Fibroblast of peridontal ligament (primary cell): ENCODE data around the gene CHCHD3.

ENCODE experiments used
- DNase-seq: peaks from one replicate; pipeline ENCODE4 v3.0.0-alpha.2; 2010; ENCODE audit errors: extremely low read depth

The CHCHD3 gene

DNA sequence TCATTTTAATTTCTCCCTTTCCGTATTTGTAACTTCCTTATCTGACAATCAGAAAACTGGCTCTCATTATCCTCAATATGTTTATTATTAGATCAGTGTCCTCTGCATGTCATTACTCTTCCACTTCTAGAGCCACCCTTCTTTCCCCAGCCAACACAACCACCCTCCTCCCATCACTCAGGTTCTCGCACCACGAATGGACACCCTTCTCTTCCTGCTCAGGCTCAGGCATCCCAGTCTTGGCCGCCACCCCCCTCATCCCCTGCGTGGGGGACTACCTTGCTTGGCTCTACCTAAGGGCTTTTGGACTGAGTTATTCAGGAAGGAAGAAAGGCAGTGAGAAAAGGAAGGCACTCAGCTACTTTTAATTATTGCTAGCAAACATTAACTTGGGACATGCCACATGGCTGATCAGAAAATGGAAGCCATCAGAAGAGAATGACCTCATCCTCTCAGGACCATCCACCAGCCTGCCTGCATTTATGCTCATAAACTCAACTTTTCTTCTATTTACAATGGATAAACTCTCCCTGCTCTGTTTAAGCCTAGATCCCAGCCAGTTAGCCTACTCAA lies 305.8 kb downstream of the CHCHD3 start:
- DNase-seq = no peak

DNA sequence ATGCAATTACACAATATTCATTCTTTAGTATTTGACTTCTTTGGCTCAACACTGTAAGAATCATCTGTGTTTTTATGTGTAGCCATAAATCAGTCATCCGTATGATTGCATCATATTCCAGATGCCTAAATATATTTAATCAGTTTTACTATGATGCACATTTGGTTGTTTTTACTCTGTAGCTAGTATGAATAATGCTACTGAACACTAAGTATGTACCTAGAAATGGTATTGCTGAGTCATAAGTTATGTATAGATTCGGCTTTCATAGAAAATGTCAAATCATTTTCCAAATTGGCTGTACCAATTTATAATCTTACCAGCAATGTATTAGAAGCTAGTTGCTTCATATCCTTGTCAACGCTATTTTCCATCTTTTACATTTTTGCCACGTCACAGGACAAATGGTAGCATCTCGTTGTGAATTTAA lies 308.3 kb downstream of the CHCHD3 start:
- DNase-seq = peak; percentile 93

DNA sequence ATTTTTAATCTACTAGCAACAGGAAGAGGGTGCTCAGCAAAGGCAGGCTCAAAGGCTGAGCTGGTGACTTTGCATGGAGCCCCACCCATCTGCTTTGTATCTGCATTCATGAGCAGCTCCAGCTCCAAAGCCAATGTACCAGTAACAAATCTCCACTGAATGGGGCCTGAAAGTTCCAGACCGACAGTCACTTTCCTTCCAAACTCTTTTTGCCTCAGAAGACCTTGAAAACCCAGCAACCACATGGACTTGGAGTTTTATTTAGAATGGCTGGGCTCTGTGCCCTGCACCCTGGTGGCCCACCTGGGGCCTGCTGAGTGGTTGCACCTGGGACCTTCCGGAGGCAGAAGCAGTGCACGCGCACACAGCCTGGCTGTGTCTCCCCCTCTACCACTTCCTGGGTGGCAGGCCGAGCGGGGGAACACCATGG lies 310.6 kb downstream of the CHCHD3 start:
- DNase-seq = no peak

DNA sequence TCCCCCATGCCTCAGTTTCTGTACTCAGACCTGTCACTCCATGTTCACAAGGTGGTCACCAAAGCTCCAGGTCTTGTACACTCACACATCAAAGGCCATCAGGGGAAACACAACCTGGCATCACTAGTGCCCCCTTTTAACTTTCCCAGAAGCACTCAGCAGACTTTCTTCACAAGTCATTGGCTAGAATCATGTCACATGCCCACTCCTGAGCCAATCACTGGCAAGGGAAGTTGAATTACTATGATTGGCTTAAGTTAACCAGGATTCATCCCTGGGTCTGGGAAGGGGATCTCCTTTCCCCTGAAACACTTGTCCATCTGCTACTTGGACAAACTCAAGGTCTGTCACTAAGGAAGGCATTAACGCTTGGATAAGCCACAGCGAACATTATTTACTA lies 311.8 kb downstream of the CHCHD3 start:
- DNase-seq = no peak

DNA sequence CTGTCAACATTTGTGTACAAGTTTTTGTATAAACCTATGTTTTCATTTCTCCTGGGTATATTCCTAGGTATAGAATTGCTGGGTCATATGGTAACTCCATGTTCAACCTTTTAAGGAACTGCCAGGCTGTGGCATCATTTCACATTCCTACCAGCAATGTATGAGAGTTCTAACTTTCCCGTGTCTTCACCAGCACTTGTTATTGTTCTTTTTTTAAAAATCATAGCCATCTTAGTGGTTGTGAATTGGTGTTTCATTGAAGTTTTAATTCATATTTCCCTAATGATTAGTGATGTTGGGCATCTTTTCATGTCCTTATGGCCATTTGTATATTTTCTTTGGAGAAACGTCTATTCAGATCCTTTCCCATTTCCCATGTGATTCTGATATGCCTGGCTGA lies 312.6 kb downstream of the CHCHD3 start:
- DNase-seq = no peak

DNA sequence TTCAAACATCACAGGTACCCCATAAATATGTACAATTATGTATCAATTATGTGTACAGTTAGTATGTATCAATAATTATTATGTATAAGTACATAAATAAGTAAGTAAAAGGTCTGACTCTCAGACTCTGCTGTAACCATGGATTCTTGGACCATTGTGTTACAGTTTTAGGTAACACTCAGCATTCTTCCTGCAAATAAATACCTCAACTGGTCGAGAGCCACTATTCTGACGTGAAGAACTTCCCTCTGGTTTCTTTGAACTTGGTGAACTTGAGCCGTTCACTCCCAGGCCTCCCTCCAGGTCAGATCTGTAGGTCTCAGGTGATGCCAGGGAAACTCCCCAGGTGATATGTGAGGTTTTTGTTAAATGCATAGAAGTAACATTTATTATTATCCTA lies 313.8 kb downstream of the CHCHD3 start:
- no peak for DNase-seq

DNA sequence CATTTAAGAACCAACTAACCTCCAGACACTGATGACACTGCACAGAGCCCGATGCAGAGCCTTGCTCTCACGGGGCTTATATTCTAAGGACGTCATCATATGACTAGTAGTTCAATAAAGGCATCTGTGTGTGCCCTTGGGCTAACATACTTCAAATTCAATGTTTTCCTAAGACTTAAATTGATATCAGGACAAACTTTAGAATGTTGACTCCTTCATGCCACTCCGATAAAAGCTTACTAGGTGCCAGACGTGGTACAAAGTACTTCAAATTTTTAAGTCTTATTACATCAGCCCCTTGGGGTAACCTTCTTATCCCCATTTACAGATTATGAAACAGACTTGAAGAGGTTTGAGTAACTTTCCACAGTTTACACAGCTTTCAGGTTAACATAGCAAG lies 314.5 kb downstream of the CHCHD3 start:
- no peak for DNase-seq

DNA sequence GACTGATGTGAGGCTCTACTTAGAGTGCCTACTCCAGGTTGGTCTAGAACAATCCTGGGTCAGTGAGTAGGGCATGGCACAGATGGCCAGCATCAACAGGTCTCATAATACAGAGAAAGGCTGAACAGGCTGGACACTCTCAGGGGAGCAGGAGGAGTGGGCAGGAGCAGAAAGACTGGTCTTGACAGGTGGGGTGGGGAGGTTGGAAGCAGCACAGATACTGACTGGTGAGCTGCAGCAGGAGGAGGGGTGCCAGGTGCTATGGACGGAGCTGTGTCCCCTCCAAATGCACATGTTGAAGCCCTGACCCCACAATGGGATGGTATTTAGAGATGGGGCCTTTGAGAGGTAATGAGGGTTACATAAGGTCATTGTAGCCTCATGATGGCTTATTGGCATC lies 315.2 kb downstream of the CHCHD3 start:
- no peak for DNase-seq

DNA sequence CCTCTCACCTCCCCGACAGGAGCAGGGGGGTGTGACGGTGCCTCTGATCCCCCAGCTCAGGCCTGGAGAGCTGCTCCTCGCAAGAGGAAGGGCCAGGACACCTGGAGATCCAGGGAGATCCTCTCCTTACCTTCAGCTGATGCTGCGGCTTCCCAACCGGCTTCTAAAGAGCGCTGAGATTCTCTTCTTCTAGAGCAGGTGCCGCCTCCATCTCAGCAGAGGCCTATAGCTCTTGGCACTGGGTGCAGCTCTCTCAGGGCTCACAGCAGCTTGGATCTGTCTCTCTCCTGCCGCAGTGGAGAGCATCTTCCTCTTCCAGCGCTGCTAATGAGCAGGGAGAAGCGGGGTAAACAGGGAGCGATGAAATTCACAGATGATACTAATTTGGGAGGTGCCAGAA lies 316.0 kb downstream of the CHCHD3 start:
- no peak for DNase-seq

DNA sequence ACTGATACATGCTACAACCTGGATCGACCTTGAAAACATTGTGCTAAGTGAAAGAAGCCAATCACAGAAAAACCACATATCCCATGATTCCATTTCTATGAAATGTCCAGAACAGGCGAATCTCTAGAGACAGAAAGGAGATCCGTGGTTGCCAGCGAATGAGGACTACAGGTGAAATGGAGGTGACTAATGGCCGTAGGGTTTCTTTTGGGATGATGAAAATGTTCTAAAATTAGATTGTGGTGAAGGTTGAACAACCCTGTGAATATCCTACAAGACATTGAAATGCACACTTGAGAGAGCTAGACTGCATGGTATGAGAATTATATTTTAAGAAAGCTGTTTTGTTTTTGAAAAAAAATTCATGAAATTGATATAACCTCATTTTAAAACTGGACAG lies 317.1 kb downstream of the CHCHD3 start:
- no peak for DNase-seq

DNA sequence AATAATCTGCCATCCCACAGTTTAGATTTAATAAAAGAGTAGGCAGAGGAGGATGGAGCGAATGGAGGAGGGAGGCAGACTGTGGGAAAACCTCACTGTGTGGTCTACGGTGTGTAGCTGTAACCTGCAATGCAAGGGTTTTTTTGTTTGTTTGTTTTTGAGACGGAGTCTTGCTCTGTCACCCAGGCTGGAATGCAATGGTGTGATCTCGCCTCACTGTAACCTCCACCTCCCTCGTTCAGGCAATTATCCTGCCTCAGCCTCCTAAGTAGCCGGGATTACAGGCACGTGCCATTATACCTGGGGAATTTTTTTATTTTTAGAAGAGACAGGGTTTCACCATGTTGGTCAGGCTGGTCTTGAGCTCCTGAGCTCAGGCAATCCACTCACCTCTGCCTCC lies 321.0 kb downstream of the CHCHD3 start:
- no peak for DNase-seq

DNA sequence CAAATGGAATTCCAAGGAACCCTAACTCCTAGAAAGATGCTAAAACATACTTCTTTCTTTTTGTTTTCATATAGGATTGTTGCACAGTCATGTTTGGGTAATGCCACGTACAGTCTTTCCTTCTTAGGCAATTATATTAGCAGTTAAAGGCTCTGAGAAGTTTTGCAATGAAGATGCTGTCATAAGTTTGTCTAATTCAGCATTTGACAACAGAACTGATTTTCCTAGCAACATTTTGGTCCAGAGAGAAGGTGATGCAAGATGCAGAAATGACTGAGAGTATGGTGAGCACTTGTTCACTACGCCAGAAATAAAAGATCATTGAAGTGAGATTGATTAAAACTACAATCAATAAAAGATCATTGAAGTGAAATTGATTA lies 321.7 kb downstream of the CHCHD3 start:
- DNase-seq = peak; percentile 41

DNA sequence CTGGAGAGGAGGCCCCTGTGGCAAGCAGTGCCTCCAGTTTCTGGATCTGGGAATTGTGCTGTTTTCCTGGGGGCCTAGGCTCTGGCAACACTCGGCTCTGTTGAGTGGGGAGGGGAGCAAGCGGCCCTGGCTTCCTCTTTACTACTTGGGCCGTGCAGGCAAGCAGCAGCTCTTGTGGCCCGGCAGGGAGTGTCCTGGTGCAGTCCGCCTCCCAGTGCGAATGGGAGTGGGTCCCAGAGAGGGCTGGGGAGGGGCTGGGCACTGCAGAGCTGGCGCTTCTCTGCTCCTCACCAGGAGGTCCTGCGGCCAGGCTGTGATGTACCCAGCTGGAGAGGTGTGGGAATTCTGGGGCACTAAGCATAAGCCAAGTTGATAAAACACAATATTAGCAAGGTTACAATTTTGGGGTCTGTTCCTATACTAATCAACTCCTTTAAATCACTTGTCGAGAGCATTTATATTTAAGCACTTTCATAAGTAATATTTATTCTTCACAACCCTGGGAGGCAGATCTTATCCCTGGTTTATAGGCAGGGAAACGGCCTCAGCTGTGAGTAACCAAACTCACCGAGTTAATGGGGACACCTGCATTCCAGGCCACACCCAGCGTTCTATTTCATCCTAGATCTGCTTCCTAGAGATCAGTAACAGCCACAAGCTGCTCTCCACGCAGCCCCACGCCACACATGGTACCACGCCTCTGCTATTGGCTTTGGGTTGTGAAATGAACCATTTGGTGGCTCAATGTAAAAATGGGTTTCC lies 322.2 kb downstream of the CHCHD3 start:
- no peak for DNase-seq

DNA sequence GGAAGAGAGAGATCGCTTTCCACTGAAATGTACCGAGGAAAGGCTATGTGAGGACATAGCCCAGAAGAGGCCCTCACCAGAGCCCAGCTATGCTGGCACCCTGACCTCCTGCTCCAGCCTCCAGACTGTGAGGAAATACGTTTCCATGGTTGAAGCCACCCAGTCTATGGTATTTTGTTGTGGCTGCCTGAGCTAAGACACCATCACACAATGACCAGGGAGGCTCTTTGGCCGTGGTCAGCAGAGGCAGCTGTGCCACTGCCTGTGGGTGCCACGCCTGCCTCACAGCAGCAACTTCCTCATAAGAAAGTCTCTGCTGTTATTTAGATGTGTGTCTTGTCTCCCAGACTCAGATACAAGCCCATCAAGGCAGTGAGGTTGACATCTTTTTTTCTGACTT lies 322.9 kb downstream of the CHCHD3 start:
- no peak for DNase-seq

DNA sequence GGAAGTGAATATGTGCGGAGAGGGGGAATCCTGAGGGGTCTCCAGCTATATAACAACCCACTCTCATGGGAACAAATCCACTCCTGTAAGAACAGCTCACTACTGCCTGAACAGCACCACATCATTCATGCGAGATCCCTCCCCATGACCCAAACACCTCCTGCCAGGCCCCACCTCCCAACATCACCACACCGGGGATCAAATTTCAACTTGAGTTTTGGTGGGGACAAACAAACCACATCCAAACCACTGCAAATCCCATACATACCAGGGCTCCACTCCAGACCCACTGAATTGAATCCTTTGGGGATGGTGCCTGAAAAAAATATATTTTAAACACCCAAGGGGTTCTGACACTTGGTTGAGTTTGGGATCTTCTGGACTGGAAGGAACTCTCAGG lies 324.1 kb downstream of the CHCHD3 start:
- DNase-seq = peak; percentile 32

DNA sequence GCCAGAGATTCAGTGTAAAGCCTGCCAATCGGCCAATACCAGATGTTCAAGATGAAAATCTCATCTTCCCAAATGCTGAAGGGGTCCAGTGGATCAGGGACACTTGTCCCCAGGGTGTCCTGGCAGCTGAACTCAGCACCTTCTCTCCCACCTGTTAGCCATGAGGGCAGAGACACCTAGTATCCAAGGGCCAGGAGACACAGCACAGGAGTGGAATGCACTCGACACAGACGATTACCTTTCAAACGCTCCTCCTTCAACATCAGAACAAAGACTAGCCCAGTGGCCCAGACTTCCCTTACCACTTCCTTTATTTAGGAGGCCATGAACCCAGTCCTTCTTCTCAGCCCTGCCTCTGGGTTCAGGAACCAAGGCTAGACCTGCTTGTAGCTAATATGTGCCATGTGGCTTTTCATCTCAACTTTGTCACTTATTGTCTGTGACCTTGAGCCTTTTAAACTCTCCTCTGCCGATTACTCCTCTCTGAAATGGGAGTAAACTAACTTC lies 325.4 kb downstream of the CHCHD3 start:
- no peak for DNase-seq

DNA sequence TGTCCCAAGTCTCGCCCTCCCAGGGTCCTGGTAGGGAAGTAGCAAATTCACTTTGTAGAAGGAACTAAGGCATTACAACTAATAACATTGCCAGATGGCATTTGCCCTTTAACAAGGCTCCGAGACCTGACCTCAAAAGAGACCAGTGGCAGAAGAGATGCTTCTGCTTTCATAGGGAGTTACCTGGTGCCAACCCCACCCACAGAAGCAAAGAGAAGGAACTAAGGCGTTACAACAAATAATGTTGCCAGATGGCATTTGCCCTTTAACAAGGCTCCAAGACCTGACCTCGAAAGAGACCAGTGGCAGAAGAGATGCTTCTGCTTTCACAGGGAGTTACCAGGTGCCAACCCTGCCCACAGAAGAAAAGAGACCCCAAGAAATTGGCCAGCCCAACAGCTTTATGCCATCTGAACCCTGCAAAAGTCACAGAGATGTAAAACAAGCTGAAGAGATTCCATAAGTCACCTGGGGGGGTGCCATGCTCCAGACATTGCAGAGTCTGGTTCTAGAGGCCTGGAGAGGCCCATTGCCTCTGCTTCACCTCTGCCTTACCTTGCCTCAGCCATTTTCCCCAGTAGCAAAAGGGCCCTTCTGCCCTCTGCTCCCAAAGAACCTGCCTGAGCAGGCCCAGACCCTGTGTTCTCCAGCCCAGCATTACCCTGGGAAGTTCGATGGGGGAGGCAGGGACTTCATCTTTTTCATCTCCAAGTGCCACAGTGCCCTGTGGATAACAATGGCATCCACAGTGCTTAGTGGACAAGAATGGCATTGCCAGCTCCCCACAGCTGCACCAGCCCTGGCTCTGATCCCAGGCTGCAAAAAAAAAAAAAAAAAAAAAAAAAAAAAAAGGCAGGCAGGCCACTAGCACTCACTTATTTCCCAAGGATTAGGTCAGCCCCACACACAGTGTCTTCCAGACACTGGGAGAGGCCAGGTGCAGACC lies 326.1 kb downstream of the CHCHD3 start:
- peak; percentile 29 for DNase-seq

DNA sequence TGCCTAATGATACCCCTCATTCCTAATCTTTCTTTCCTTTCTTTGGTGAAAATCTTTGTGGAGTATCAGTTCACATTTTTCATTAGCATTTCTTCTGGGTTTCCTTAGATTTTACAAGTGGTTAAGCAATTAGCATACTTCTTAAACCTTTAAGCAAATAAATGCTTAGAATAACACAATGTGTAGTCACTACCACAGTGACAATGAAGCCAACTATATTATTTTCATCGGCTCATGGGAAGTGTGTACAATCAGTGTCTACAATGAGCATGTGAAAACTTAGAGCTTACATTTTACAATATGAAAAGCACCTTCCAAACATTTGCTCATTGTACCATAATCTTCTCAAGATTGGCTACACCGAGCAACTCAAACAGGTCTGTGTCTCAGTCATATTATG lies 329.5 kb downstream of the CHCHD3 start:
- DNase-seq = peak; percentile 28

DNA sequence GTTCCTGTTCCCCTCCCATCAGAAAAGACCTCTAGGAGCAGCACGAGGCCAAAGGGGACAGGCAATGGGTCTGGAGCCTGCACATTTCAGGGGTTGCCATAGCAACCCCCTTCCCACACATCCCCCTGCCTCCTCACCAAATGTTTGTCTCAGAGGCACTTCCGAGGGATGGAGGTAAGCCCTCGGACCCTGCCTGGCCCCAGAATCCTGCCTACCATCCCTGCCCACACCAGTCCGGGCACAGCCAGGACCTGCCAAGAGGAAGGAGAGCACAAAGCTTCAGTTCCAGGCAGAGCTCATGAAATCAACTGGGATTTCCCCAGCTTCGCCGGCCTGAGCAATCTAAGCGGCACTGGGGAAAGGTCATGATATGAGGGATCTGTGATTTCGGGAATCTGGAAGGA lies 330.6 kb downstream of the CHCHD3 start:
- no peak for DNase-seq

DNA sequence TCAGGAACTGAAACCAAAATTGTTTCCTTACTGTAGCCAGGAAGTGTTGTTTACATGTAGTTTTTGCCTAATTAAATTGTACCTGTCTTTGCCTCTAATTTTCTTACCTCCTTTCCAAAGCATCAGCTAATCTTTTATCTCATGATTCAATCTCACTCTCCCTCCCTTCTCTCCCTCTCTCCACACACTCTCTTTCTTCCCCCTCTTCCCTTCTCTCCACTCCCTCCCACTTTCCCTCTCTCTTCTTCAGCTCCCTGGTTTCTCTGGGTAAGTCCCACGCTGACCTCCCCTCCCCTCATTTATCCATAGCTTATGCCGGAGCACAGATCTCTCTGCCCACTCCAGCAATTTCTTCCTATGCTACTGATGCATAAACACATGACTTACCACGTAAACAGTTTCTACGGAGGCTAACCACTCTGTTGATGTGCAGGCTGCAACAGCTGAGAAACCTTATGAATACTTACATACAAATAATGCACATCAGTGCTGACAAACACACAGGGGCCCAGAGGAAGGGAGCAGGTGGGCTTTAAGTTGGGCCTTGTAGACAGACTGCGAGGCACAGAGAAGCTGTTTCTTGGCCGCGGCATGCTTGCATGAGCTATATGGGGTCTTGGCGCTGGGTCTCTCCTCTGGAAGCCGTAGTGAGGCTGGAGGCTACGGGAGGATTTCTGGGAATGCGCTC lies 331.2 kb downstream of the CHCHD3 start:
- DNase-seq = peak; percentile 63

DNA sequence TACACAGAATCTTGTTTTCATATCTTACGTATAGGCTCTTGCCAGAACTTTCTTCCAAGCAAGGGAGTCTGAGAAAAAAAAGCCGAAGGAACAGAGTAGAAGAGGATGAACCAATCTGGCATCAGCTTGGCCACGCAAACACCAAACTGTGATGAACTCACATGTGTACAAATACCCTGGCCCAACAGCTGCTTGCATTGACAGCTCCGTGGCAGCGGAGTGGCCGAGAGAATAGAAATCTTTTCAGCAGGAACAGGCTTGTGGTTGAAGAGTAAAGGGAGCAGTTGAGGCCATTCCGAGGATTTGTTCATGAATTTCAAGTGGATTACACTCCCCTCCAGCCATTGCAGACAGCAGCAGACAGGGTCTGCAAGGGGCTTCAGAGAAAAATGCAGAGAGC lies 331.8 kb downstream of the CHCHD3 start:
- DNase-seq = no peak

DNA sequence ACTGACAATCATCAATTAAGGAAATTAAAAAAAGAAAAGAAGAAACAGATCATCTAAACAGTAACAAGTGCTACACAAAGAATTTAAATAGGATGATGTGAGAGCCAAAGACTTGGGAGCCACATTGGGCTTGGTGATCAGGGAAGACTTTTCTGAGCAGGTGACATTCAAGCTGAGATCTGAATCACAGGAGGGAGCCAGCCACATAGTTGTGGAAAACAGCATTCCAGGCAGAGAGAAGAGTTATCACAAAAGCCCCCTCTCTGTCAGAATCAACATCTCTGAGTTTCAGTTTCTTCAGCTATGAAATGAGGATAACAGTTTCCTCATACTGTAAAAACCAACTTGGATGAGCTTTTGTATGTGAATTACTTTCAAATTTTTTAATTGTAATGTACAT lies 336.4 kb downstream of the CHCHD3 start:
- no peak for DNase-seq
